Fibroblast of pulmonary artery (primary cell): Measurements from ENCODE around the gene UBE4A.

ENCODE experiments used
- DNase-seq: peaks from one replicate; pipeline ENCODE4 v3.0.0-alpha.2; 2010; ENCODE audit warnings: low read depth
- H3K4me3 ChIP-seq: replicated peaks from 2 replicates; pipeline ENCODE4 v1.5.1; 2011; ENCODE audit warnings: low read depth, mild to moderate bottlenecking, control low read depth, low read length, moderate library complexity
- TF ChIP-seq, protein P1 (sequence below): IDR thresholded peaks from 2 replicates; pipeline ENCODE4 v1.5.1; 2011; ENCODE audit warnings: mild to moderate bottlenecking, control low read depth, low read length, inconsistent platforms; ENCODE audit errors: missing control alignments

UBE4A gene

DNA sequence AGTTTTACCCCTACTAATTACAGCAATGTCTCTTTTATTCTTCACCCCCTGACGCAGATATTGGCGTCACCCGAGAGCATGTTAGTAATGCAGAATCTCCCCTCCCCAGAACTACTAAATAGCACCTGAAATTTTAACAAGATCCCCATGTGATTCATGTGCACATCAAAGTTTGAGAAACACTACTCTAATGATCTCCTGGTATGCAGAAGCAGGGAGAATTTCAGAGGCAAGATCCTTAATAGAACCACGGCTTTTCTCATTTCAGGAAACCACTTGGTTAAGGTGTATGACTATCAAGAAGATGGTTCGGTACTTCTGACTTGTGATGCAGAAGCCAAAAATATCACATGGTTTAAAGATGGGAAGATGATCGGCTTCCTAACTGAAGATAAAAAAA lies 9.9 kb upstream of the UBE4A start:
- no peak overlapping the region for H3K4me3 ChIP-seq
- no peak for DNase-seq
- TF ChIP-seq, protein P1, sequence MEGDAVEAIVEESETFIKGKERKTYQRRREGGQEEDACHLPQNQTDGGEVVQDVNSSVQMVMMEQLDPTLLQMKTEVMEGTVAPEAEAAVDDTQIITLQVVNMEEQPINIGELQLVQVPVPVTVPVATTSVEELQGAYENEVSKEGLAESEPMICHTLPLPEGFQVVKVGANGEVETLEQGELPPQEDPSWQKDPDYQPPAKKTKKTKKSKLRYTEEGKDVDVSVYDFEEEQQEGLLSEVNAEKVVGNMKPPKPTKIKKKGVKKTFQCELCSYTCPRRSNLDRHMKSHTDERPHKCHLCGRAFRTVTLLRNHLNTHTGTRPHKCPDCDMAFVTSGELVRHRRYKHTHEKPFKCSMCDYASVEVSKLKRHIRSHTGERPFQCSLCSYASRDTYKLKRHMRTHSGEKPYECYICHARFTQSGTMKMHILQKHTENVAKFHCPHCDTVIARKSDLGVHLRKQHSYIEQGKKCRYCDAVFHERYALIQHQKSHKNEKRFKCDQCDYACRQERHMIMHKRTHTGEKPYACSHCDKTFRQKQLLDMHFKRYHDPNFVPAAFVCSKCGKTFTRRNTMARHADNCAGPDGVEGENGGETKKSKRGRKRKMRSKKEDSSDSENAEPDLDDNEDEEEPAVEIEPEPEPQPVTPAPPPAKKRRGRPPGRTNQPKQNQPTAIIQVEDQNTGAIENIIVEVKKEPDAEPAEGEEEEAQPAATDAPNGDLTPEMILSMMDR, result no peak

DNA sequence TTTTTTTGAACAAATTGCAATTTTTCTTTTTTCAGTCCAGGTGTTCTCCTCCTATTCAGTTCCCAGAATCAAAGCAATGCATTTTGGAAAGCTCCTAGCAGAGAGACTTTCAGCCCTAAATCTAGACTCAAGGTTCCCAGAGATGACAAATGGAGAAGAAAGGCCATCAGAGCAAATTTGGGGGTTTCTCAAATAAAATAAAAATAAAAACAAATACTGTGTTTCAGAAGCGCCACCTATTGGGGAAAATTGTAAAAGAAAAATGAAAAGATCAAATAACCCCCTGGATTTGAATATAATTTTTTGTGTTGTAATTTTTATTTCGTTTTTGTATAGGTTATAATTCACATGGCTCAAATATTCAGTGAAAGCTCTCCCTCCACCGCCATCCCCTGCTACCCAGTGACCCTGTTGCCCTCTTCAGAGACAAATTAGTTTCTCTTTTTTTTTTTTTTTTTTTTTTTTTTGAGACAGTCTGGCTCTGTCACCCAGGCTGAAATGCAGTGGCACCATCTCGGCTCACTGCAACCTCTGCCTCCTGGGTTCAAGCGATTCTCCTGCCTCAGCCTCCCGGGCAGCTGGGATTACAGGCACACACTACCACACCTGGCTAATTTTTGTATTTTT lies 6.2 kb upstream of the UBE4A start:
- no peak overlapping the region for H3K4me3 ChIP-seq
- TF ChIP-seq, protein P1, result peak; percentile 46
- peak; percentile 47 for DNase-seq

DNA sequence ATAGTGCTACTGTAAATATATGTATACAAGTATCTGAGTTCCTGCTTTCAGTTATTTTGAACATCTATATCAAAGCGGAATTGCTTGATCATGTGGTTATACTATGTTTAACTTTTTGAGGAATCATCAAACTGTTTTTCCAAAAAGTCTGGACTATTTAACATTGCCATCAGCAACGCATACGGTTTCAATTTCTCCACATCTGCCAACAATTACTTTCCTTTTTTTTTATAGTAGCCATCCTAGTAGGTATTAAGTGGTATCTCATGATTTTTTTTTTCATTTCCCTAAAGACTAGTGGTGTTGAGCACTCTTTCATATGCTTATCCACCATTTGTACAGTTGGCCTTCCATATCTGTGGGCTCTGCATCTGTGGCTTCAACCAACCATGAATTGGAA lies 1.3 kb upstream of the UBE4A start:
- TF ChIP-seq, protein P1, result no peak
- no peak for DNase-seq
- no peak overlapping the region for H3K4me3 ChIP-seq

DNA sequence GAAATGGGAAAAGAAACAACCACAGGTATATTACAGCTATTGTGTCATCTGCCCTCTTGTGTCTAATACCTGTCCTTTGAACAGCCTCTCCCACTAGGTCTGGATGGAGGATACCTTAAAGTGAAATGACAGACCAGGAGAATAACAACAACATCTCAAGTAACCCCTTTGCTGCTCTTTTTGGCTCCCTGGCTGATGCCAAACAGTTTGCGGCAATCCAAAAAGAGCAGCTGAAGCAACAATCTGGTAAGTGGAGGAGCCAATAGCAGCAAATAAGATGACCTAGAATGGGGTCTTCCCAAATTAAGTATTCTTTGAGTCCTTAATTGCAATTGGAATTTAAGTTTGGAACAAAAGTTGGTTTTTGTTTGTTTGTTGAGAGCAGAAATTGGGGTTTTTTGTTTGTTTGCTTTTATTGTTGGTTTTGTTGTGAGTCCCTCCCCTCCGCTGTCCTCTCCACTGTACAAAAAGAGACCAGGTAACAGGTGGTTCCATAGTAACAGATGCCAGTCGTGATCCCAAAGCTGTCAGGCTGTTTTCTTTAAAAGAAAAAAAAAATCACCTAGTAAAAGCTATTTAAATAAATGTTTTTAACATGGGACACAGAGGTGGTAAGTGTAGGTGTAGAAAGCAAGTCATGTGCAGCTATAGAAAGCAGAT lies 5.7 kb downstream of the UBE4A start:
- DNase-seq, result no peak
- TF ChIP-seq, protein P1, result no peak

DNA sequence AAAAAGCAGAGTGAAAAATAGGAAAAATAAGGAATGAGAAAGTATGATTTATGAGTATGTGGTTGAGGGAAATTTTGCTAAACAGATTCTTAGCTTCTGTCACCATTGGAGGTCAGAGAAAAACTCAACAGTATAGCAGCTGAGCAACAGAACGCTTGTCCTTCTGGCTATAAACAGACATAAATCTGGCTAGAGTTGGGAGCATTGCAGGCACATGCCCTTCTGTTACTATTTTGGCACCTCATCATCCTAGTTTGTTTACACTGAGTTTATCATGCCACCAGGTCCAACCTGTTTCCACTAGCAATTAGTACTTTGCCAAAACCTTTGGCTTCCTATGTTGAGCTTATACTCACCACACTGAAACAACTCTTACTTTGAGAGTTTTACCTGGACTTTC lies 6.9 kb downstream of the UBE4A start:
- TF ChIP-seq, protein P1, result no peak
- H3K4me3 ChIP-seq, result no peak overlapping the region
- no peak for DNase-seq

More for the DNA sequence above, 5.7 kb downstream of the UBE4A start:
- H3K4me3 ChIP-seq, result no peak overlapping the region

DNA sequence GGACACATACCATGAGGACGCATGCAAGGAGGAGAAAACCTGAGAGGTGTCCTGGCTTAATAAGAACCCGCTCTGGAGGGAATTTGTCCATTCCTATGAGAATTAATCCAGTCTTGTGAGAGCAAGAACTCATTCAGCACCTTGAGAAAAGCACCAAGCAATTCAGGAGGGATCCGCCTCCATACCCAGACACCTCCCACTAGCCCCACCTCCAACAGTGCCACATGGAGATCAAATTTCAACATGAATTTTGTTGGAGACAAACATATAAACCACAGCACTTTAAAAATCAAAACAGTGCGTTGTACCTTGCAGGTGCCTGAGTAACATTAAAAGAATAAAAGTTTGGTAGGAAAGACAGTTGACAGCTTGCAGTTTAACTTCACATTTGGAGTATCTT lies 11.4 kb downstream of the UBE4A start:
- DNase-seq, result no peak
- H3K4me3 ChIP-seq, result no peak overlapping the region
- TF ChIP-seq, protein P1, result no peak

DNA sequence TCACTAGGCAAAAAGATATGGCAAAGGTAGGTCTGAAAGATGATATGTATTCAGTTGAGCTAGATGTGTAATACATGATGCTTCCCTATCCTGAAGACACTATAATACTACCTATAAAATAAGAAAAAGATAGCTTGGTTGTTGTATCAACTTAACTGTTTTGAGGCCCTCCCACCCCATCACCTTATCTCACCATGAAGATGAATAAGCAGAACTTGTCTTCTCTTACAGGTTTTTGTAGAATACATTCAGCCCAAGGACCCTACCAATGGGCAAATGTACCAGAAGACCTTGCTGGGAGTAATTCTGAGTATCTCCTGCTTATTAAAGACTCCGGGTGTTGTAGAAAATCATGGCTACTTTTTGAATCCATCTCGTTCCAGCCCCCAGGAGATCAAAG lies 13.9 kb downstream of the UBE4A start:
- TF ChIP-seq, protein P1, result no peak
- DNase-seq, result no peak
- no peak overlapping the region for H3K4me3 ChIP-seq
